Cerebellar nuclear complex (tissue), 1 donor: ENCODE measurements around the gene MIS18A.

Experiments
- DNase-seq, 2 experiments: peaks; one replicate each; lab custom pipeline; 2025; lab: John Stamatoyannopoulos, UW

Gene MIS18A

GRCh38 chr21:32253215-32253641 lies 25.6 kb downstream of the MIS18A start:
- no peak for DNase-seq

GRCh38 chr21:32252136-32252535 lies 26.7 kb downstream of the MIS18A start:
- no peak for DNase-seq

- DNase-seq = no peak
Measured at GRCh38 chr21:32249511-32250280, 29.2 kb downstream of the MIS18A start.

- no peak for DNase-seq
Measured at GRCh38 chr21:32248571-32249461, 30.0 kb downstream of the MIS18A start.

GRCh38 chr21:32246571-32247140 lies 32.2 kb downstream of the MIS18A start:
- no peak for DNase-seq

- DNase-seq = no peak
Measured at GRCh38 chr21:32245971-32246370, 32.9 kb downstream of the MIS18A start.

- DNase-seq = no peak
Measured at GRCh38 chr21:32240851-32241687, 37.8 kb downstream of the MIS18A start.

GRCh38 chr21:32239551-32239950 lies 39.3 kb downstream of the MIS18A start:
- DNase-seq = no peak

GRCh38 chr21:32238063-32238462 lies 40.8 kb downstream of the MIS18A start:
- DNase-seq = no peak

GRCh38 chr21:32237021-32237420 lies 41.8 kb downstream of the MIS18A start:
- DNase-seq = no peak

GRCh38 chr21:32233722-32234301 lies 45.0 kb downstream of the MIS18A start:
- DNase-seq = no peak

GRCh38 chr21:32233055-32233546 lies 45.7 kb downstream of the MIS18A start:
- no peak for DNase-seq

GRCh38 chr21:32226444-32226843 lies 52.4 kb downstream of the MIS18A start:
- no peak for DNase-seq
